ENCODE data around the gene SEC61A2.

SEC61A2 gene

GRCh38 chr10:12184165-12184564, 54.7 kb downstream of the SEC61A2 start:
- TF ChIP-seq, protein P1, sequence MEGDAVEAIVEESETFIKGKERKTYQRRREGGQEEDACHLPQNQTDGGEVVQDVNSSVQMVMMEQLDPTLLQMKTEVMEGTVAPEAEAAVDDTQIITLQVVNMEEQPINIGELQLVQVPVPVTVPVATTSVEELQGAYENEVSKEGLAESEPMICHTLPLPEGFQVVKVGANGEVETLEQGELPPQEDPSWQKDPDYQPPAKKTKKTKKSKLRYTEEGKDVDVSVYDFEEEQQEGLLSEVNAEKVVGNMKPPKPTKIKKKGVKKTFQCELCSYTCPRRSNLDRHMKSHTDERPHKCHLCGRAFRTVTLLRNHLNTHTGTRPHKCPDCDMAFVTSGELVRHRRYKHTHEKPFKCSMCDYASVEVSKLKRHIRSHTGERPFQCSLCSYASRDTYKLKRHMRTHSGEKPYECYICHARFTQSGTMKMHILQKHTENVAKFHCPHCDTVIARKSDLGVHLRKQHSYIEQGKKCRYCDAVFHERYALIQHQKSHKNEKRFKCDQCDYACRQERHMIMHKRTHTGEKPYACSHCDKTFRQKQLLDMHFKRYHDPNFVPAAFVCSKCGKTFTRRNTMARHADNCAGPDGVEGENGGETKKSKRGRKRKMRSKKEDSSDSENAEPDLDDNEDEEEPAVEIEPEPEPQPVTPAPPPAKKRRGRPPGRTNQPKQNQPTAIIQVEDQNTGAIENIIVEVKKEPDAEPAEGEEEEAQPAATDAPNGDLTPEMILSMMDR (IDR thresholded peaks at IDR 0.05; ENCODE audit: borderline replicate concordance, control extremely low read depth, extremely low read depth, insufficient read depth, missing control alignments): no peak
- DNase-seq (ENCODE audit: low spot score): no peak
- in situ Hi-C loops (cut with MboI; ENCODE audit: low sequenced_read_pairs, unreplicated experiment): no loop called here

DNA sequence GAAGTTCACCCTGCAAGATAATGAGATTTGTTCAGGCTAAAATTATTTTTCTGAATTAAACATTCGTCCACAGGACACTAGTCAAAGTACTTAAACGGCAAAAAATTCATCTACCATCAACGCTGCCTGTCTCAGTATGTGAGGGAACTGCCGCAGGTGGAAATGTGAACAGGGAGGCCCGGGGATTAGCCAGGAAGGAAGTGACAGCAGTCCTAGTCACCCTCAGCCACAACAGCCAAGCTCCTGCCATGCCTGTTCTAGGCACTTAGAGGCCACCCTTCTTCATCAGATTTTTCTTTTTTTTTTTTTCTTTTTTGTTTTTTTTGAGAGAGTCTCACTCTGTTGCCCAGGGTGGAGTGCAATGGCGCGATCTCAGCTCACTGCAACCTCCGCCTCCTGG, 56.8 kb downstream of the SEC61A2 start:
- TF ChIP-seq, protein P1 (IDR thresholded peaks at IDR 0.05; ENCODE audit: borderline replicate concordance, control extremely low read depth, extremely low read depth, insufficient read depth, missing control alignments): no peak
- in situ Hi-C loops (cut with MboI; ENCODE audit: low sequenced_read_pairs, unreplicated experiment): no loop called here
- no peak for DNase-seq (ENCODE audit: low spot score)

GRCh38 chr10:12187321-12187905, 57.9 kb downstream of the SEC61A2 start:
- no peak for DNase-seq (ENCODE audit: low spot score)
- TF ChIP-seq, protein P1 (IDR thresholded peaks at IDR 0.05; ENCODE audit: borderline replicate concordance, control extremely low read depth, extremely low read depth, insufficient read depth, missing control alignments): no peak
- in situ Hi-C loops (cut with MboI; ENCODE audit: low sequenced_read_pairs, unreplicated experiment): no loop called here

DNA sequence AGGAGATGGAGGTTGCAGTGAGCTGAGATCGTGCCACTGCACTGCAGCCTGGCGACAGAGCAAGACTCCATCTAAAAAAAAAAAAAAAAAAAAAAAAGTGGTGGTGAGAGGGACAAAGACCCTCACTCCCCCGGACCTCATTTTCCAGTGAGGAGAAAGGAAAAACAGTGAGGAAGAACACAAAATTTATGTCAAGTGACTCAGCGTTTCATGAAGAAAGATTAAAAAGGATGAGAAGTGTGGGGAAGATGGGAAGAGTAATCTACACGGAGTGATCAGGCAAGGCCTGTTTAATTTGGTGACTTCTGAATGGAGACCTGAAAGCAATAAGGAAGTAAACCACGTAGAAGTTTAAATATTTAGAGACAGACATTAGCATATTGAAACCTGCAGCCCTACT, 59.2 kb downstream of the SEC61A2 start:
- in situ Hi-C loops (cut with MboI; ENCODE audit: low sequenced_read_pairs, unreplicated experiment): no loop called here
- DNase-seq (ENCODE audit: low spot score): no peak
- TF ChIP-seq, protein P1 (IDR thresholded peaks at IDR 0.05; ENCODE audit: borderline replicate concordance, control extremely low read depth, extremely low read depth, insufficient read depth, missing control alignments): no peak

- TF ChIP-seq, protein P1 (IDR thresholded peaks at IDR 0.05; ENCODE audit: borderline replicate concordance, control extremely low read depth, extremely low read depth, insufficient read depth, missing control alignments): no peak
- in situ Hi-C loops (cut with MboI; ENCODE audit: low sequenced_read_pairs, unreplicated experiment): no loop called here
- DNase-seq (ENCODE audit: low spot score): no peak
Measured at GRCh38 chr10:12189426-12189825, 59.9 kb downstream of the SEC61A2 start.

- DNase-seq (ENCODE audit: low spot score): no peak
- TF ChIP-seq, protein P1 (IDR thresholded peaks at IDR 0.05; ENCODE audit: borderline replicate concordance, control extremely low read depth, extremely low read depth, insufficient read depth, missing control alignments): no peak
- in situ Hi-C loops (cut with MboI; ENCODE audit: low sequenced_read_pairs, unreplicated experiment): no loop called here
Measured at GRCh38 chr10:12191715-12192114, 62.2 kb downstream of the SEC61A2 start.

Data from GM13976 (cell line).